Fibroblast of lung (primary cell): Measurements from ENCODE around the gene VPS36. TPM values are rescaled to one million over a fixed set of nuclear protein-coding genes. Genes with fewer than 3 reads are reported as not detected.

ENCODE experiments used
- DNase-seq, 2 donors: peaks; one replicate each; pipeline versions ENCODE4 v3.0.0 to v3.0.0-alpha.2; 2010; ENCODE audit warnings: low read depth in 2 of 2
- H2AFZ ChIP-seq: 2 replicates; pipeline ENCODE4 v1.5.1; 2012; ENCODE audit warnings: low read length, control low read depth, inconsistent platforms
- H3K27ac ChIP-seq: 2 replicates; pipeline ENCODE4 v1.5.1; 2011; ENCODE audit warnings: low read length, control low read depth; ENCODE audit not compliant: insufficient read depth
- H3K27me3 ChIP-seq: 2 replicates; pipeline ENCODE4 v1.5.1; 2011; ENCODE audit warnings: mild to moderate bottlenecking, low read length; ENCODE audit not compliant: control insufficient read depth, insufficient read depth
- H3K36me3 ChIP-seq: 2 replicates; pipeline ENCODE4 v1.5.1; 2011; ENCODE audit warnings: low read length; ENCODE audit not compliant: control insufficient read depth, insufficient read depth
- H3K4me1 ChIP-seq: 2 replicates; pipeline ENCODE4 v1.5.1; 2011; ENCODE audit warnings: low read length; ENCODE audit not compliant: control insufficient read depth, insufficient read depth; ENCODE audit errors: extremely low read depth
- H3K4me2 ChIP-seq: 2 replicates; pipeline ENCODE4 v1.5.1; 2011; ENCODE audit warnings: low read length, control low read depth; ENCODE audit not compliant: insufficient read depth; ENCODE audit errors: extremely low read depth
- H3K4me3 ChIP-seq, 4 experiments: fragments of 200-600 bp in 1 of 4; sonication (generic) in 1 of 4; replicated peaks in 1 of 4; 2 replicates each; pipeline ENCODE4 v1.5.1; 2011 to 2016; ENCODE audit warnings: low read length in 4 of 4, low read depth in 3 of 4, mild to moderate bottlenecking in 3 of 4, control low read depth in 2 of 4, inconsistent platforms in 1 of 4, mixed read lengths in 1 of 4; ENCODE audit not compliant: insufficient read depth in 1 of 4; ENCODE audit errors: control extremely low read depth in 1 of 4
- H3K79me2 ChIP-seq: 2 replicates; pipeline ENCODE4 v1.5.1; 2012; ENCODE audit warnings: mild to moderate bottlenecking, low read length, inconsistent platforms; ENCODE audit not compliant: control insufficient read depth, insufficient read depth
- H3K9ac ChIP-seq: 2 replicates; pipeline ENCODE4 v1.5.1; 2011; ENCODE audit warnings: mild to moderate bottlenecking, low read length, control low read depth; ENCODE audit not compliant: insufficient read depth
- H3K9me3 ChIP-seq: 2 replicates; pipeline ENCODE4 v1.5.1; 2012; ENCODE audit warnings: low read depth, low read length; ENCODE audit not compliant: control insufficient read depth, insufficient read depth
- H4K20me1 ChIP-seq: 2 replicates; pipeline ENCODE4 v1.5.1; 2011; ENCODE audit warnings: low read length; ENCODE audit not compliant: control insufficient read depth, insufficient read depth; ENCODE audit errors: extremely low read depth
- EZH2 ChIP-seq: IDR thresholded peaks from 2 replicates; pipeline ENCODE4 v1.5.1; 2012; ENCODE audit warnings: low read length, control low read depth, mild to moderate bottlenecking; ENCODE audit errors: missing control alignments
- polyA plus RNA-seq, 2 donors: library from polyadenylated mRNA; depleted of rRNA in 1 of 2; stranded (reverse) in 1 of 2; unstranded in 1 of 2; fragments of >200 nt; gene quantifications; 2 replicates each; pipeline ENCODE4 v1.2.1, GENCODE V29; 2011 to 2012; ENCODE audit warnings: missing spikeins in 1 of 2
- total RNA-seq: library from RNA; depleted of rRNA; stranded (reverse); fragments of >200 nt; gene quantifications from 2 replicates; pipeline ENCODE4 v1.2.1, GENCODE V29; 2014
- TF ChIP-seq, protein P1 (sequence below), 2 donors: IDR thresholded peaks in 1 of 2; conservative IDR thresholded peaks in 1 of 2; 1 replicate in 1 of 2; 2 replicates in 1 of 2; pipeline ENCODE4 v1.5.1; 2011 to 2012; ENCODE audit warnings: low read length in 2 of 2, control low read depth in 1 of 2, inconsistent platforms in 1 of 2, low read depth in 1 of 2, mild to moderate bottlenecking in 1 of 2

Gene VPS36
- total and polyA plus RNA-seq, 2 donors (not counting 1 experiment from before 2014, with no cell fraction given), result 16.2 to 28.2 TPM

DNA sequence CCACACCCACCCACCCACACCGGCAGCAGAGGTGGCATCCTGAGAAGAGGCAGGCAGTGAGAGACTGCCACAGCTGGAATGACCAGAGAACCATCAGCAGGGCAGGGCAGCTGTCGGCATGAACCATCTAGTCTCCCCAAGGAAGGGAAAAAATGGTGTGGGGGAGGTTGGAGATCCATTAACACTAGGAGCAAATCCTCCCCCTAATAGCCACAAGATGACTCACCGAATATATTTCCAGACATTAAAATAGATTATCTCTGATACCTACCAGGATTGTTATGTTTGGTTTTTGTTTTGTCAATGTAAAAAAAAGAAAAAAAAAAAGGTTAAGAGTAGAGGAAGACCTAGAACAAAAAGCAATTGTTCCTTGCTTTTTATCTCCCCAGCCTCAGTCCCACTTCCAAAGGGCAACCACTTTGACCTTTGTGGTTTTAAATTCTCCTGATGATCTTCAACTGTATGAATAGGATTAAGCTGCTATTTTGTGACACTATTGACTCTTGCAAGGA is 78.6 kb downstream of the VPS36 start:
- Histone ChIP-seq H3K4me2 (peak overlapping the region; percentile 23), H3K9me3 (no peaks in the 10 kb centered on the region), H3K4me1 (peaks cover 3% of the 10 kb centered on the region), H3K4me3 (no peak overlapping the region), H2AFZ (no peak overlapping the region), H3K27me3 (no peaks in the 10 kb centered on the region), H3K36me3 (no peaks in the 10 kb centered on the region), H3K9ac (no peak overlapping the region), H4K20me1 (no peaks in the 10 kb centered on the region), H3K79me2 (no peaks in the 10 kb centered on the region), H3K27ac (no peak overlapping the region)
- peak; percentile 32 to 89 for DNase-seq
- TF ChIP-seq EZH2, result no peak
- TF ChIP-seq, protein P1, sequence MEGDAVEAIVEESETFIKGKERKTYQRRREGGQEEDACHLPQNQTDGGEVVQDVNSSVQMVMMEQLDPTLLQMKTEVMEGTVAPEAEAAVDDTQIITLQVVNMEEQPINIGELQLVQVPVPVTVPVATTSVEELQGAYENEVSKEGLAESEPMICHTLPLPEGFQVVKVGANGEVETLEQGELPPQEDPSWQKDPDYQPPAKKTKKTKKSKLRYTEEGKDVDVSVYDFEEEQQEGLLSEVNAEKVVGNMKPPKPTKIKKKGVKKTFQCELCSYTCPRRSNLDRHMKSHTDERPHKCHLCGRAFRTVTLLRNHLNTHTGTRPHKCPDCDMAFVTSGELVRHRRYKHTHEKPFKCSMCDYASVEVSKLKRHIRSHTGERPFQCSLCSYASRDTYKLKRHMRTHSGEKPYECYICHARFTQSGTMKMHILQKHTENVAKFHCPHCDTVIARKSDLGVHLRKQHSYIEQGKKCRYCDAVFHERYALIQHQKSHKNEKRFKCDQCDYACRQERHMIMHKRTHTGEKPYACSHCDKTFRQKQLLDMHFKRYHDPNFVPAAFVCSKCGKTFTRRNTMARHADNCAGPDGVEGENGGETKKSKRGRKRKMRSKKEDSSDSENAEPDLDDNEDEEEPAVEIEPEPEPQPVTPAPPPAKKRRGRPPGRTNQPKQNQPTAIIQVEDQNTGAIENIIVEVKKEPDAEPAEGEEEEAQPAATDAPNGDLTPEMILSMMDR (conservative IDR thresholded peaks at IDR 0.05 in 1 of 2, IDR thresholded peaks at IDR 0.05 in 1 of 2; ENCODE audit: low read depth in 1 of 2, low read length in 2 of 2), result no peak

- Histone ChIP-seq H3K27me3 (no peaks in the 10 kb centered on the region), H3K9ac (no peak overlapping the region), H3K79me2 (no peaks in the 10 kb centered on the region), H3K9me3 (no peaks in the 10 kb centered on the region), H2AFZ (no peak overlapping the region), H4K20me1 (no peaks in the 10 kb centered on the region), H3K4me3 (no peak overlapping the region), H3K4me1 (no peaks in the 10 kb centered on the region), H3K27ac (no peak overlapping the region), H3K4me2 (no peak overlapping the region), H3K36me3 (no peaks in the 10 kb centered on the region)
- TF ChIP-seq, protein P1 (conservative IDR thresholded peaks at IDR 0.05 in 1 of 2, IDR thresholded peaks at IDR 0.05 in 1 of 2; ENCODE audit: low read depth in 1 of 2, low read length in 2 of 2), result no peak
- TF ChIP-seq EZH2, result no peak
- DNase-seq, result peak in 1 of 2 donors; percentile 64
Measured at GRCh38 chr13:52366291-52366690, 84.1 kb downstream of the VPS36 start.

Other genes starting within 250 kb of the VPS36 start
- gene THSD1, start 44.5 kb downstream of the VPS36 start, total RNA-seq, result 9.1 and 9.8 TPM in 2 replicates
- gene THSD1, start 44.5 kb downstream of the VPS36 start, polyA plus RNA-seq, result 5.2 and 10.2 TPM in 2 replicates
- 9.5 and 24.8 TPM in 2 replicates for gene CKAP2, start 4.8 kb upstream of the VPS36 start, total RNA-seq
- gene CKAP2, start 4.8 kb upstream of the VPS36 start, polyA plus RNA-seq, result 10.5 and 28.2 TPM in 2 replicates
- 3.1 and 3.3 TPM in 2 replicates for gene HNRNPA1L2, start 191.8 kb upstream of the VPS36 start, total RNA-seq
- gene HNRNPA1L2, start 191.8 kb upstream of the VPS36 start, polyA plus RNA-seq, result 8.7 and 9.8 TPM in 2 replicates
- gene SUGT1, start 202.2 kb upstream of the VPS36 start, total RNA-seq, result 45.2 and 45.7 TPM in 2 replicates
- 59.4 and 60.0 TPM in 2 replicates for gene SUGT1, start 202.2 kb upstream of the VPS36 start, polyA plus RNA-seq